Stimulated activated CD4-positive, alpha-beta T cell treated with anti-CD3 and anti-CD28 coated beads, Interleukin-2, amount 100 ng/mL, for 48 hours (primary cell): Measurements from ENCODE around the gene HIPK1.

Experiments
- DNase-seq, 2 donors: peaks; one replicate each; pipeline ENCODE4 v3.0.0-alpha.2; 2020

HIPK1 gene

GRCh38 chr1:113928941-113929749 is at the start of gene HIPK1:
TSS of gene HIPK1 (plus strand) at chr1:113929324.
- peak; percentile 88 to 90 for DNase-seq

DNA sequence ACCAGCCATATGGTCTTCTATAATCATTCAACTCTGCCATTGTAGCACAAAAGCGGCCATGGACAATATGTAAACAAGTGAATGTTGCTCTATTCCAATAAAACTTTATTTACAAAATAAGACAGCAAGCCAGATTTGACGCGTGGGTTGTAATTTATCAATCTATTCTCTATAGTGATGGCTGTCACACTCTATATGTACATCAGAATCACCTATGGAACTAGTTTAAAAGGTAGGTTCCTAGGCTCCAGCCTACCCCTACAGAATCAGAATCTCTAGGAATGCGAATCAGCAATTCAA is 49.4 kb upstream of the HIPK1 start:
- no peak for DNase-seq

GRCh38 chr1:113881661-113882060 is 47.5 kb upstream of the HIPK1 start:
- DNase-seq, result no peak

DNA sequence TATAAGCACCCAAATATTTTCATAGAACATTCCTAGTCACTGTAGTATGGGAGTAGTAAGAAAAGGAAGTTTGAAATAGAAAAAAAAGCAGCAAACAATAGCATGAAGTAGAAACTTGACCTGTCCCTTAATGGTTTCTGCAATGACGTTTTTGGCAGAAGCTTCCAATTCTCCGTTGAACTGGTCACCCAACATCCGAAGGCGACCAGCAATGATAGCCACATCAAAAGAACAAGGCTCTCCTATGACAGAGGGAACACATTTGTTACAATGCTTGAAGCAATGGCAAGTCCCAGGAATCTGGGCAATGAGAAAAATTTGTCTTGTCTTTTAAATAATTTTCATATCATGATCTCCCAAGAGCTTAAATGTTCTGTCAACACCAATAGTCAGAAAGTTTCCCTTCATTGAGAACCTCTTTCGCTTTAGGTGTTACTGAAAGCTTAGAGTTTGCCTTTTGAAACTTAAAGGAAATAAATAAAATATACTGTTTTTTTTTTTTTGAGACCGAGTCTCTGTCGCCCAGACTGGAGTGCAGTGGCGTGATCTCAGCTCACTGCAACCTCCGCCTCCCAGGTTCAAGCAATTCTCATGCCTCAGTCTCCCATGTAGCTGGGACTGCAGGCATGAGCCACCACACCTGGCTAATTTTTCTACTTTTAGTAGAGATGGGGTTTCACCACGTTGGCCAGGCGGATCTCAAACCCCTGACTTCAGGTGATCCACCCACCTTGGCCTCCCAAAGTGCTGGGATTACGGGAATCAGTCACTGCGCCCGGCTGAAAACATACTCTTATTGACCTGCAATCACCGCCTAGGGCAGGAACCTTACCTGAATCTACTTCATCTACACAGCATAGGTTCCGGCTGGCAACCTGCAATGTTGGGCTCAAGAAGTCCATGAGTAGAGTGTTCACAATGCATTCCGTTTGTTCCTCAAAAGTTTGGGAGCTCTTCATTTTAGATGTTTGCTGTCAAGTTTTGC is 42.4 kb upstream of the HIPK1 start:
- DNase-seq, result no peak

DNA sequence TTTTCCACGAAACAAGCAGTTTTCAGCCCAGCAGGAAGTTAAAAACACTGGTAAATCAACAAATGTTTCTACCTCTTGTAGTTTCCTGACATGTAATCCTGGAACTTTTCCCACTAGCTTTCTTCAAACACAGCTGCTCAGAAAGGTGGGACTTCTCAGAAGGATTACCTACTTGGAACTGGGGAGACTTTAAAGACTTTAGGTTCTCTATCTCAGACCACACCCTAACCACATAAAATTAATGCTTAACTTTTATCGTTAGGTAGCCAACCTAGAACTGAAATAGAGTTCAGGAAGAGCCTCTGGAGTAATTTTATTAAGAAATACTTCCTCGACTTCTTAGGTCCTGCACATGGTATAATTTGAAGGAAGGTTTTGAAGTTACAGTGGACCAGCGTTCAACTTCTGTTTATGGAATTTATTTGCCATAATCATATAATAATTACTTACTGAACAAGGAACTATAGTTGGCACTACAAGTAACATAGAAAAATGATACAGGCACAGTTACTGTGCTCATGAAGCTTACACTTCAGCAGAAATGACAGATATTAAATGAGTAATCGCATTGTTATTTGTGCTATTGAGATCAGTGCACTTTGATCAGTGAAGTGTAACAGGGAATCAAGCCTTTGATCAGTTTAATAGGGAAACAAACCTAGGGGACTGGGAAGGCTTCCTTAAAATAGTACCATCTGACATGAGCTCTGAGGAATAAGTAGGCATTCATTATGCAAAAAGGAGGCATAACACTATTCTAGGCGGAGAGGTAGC is 41.5 kb upstream of the HIPK1 start, which contains the start of gene BCL2L15:
Gene BCL2L15, minus strand, starts transcription at position 180 of the 774 bp plus-strand sequence. CDS start 206 bp downstream, outside the sequence.
- no peak for DNase-seq

DNA sequence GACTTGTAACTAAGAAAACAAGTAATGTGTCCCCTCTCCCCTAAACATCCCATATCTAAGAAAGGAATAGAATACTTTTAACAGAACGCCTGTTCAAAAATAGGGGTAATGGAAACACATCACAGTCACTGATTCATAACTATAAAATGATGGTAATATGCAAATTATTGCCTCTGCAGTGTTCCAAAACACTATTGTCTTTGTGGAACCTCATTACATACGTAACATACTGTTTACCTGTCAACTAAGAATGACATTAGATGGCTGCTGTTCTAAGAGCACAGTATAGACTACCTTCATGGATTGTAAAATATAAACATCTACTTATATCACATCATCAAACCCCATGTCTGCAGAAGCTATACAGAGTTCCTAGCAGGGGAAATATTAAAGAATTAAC is 38.3 kb upstream of the HIPK1 start:
- DNase-seq, result no peak

DNA sequence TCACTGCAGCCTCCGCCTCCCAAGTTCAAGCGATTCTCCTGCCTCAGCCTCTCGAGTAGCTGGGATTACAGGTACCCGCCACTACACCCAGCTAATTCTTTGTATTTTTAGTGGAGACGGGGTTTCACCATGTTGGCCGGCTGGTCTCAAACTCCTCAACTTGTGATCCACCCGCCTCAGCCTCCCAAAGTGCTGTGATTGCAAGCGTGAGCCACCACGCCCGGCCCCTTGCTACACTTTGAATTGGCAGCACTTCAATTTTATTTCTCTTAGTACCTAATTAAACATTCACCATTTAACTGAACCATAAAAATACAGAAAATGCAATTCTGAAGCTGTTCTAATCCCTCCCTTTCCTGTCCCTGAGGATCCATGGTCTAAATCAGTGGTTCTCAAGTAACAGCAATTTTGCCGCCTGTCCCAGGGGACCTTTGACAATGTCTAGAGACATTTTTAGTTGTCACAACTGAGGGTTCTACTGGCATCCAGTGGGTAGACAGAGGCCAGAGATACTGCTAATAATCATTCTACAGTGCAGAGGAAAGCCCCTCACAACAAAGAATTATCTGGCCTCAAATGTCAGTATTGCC is 37.4 kb upstream of the HIPK1 start:
- DNase-seq, result no peak

GRCh38 chr1:113893267-113893666 is 35.9 kb upstream of the HIPK1 start:
- no peak for DNase-seq

DNA sequence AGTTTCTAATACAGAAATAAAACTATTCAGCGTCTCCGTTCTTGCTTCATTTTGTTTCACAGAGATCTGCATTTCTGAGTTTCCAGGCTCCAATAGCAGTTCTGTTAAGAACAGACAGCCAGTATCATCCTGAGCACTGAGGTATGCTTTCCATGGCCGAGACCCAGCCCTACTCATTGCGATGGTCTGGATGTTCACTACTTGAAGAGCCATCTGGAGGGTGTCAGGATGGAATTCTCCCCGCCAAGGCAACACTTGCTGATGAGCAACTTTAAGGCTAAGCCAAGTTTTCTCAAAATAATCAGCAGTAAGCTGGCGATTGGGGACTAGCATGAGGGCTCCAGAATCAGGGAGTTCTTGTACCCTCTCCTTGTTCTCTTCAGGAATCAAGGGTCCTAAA is 34.0 kb upstream of the HIPK1 start:
- DNase-seq, result no peak

GRCh38 chr1:113895961-113896360 is 33.2 kb upstream of the HIPK1 start:
- DNase-seq, result no peak

GRCh38 chr1:113898241-113898814 is 30.8 kb upstream of the HIPK1 start:
- no peak for DNase-seq

- no peak for DNase-seq
Observed at GRCh38 chr1:113899111-113899510, 30.0 kb upstream of the HIPK1 start.

GRCh38 chr1:113901191-113901590 is 27.9 kb upstream of the HIPK1 start:
- DNase-seq, result no peak

DNA sequence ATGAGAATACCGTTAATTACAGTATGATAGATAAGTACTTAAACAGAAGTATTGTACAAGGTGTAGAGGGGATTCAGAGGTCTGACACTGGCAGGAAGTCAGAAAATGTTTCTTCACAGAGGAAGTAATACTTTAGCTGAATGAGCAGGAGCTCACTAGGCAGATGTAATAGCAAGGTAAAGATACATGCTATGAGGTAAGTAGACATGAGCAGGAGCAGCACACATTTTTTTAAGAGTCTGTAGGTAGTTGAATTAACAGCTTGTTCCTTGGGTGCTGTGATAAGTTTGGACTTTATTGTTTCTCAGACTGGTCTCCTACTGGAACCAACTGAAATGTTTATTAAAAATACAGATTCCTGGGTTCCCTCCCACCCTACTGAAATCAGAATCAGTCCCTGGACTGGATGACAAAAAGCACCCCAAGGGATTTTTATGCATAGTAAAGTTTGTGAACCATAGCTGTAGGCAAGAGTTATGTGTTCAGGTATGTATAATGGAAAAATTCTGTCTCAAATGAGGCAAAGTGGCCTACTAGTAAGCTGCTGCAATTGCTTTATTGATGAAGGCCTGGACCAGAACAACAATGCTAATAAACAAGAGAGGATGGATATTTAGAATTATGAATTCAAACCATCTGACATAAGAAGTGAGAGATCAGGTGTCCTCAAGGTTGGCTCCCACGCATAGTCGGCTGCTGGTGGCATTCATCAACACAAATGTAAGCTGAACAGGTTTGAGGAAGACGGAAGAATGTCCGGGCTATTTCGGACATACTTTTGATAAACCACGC is 25.4 kb upstream of the HIPK1 start:
- DNase-seq, result peak in 1 of 2 donors; percentile 17

GRCh38 chr1:113904293-113904673 is 24.8 kb upstream of the HIPK1 start:
- DNase-seq, result no peak

GRCh38 chr1:113904674-113905434 is 24.3 kb upstream of the HIPK1 start, which contains the start of the genes AP4B1 and DCLRE1B:
TSS of gene AP4B1 (minus strand) at chr1:113904799. CDS start at chr1:113904717, 82 bp downstream.
TSS of gene DCLRE1B (plus strand) at chr1:113905326. CDS start at chr1:113905587, 261 bp downstream.
- DNase-seq, result peak; percentile 95 to 96

DNA sequence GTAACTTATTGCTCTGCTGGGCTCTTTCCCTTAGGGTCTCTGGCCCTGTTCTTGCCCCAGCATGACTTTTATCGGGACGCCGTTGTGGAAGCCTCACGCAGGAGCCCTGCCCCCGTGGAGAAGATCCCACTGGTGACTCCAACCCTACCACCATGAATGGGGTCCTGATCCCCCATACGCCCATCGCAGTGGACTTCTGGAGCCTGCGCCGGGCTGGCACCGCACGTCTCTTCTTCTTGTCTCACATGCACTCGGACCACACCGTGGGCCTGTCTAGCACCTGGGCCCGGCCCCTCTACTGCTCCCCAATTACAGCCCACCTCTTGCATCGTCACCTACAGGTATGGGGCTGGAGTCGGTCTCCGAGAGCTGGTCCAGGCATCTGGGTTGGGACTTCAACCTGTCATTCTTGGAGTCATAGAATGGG is 23.7 kb upstream of the HIPK1 start:
- DNase-seq, result peak; percentile 16 to 17

DNA sequence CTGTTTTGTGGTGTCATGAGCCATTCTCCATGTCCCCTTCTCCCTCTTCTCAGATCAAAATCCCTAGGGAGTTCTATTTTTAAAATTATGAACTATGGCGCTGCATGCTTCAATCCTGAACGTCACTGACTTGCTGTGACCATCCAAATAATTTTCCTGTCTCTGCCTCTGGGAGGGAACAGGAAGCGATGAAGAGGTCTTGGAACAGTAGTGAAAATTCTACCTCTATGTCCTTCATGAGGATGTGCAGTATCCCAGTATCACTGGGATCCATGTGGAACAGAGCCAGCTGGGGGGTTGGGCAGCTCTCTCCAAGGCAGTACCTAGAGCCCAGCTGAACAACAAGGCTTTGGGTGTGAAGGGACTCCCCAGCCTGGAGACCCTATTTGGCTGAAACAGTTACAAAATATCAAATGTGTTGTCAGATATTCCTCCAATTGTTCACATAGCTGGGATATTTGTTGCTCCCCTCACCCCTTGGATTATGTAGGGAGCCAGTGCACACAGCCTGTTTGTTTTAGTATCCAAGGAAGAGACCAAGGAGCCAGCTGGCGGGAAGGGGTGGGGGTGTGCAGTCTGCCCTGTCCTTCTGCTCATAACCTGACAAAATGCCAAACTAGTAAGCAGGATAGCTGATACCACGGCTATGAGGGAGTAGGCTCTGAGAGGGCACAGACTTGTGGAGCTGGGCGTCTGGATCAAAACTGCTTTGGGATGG is 16.4 kb upstream of the HIPK1 start:
- DNase-seq, result no peak

- no peak for DNase-seq
Observed at GRCh38 chr1:113913312-113913668, 15.8 kb upstream of the HIPK1 start.
